BE2C (cell line): ENCODE results near the gene NANOS2.

Experiments
- DNase-seq: peaks from one replicate; pipeline ENCODE4 v3.0.0-alpha.2; 2020
- H3K27me3 ChIP-seq: fragments of 250-450 bp; sonication (Bioruptor Pico); 2 replicates; pipeline ENCODE4 v1.5.1; 2020; ENCODE audit warnings: mild to moderate bottlenecking
- H3K36me3 ChIP-seq: fragments of 250-450 bp; sonication (Bioruptor Pico); 2 replicates; pipeline ENCODE4 v1.5.1; 2020; ENCODE audit warnings: mild to moderate bottlenecking
- H3K4me1 ChIP-seq: fragments of 250-450 bp; sonication (Bioruptor Pico); 2 replicates; pipeline ENCODE4 v1.5.1; 2020
- H3K4me3 ChIP-seq: 2 replicates; pipeline ENCODE4 v1.5.1; 2011; ENCODE audit warnings: low read depth, low read length
- H3K9me3 ChIP-seq: fragments of 250-450 bp; sonication (Bioruptor Pico); 2 replicates; pipeline ENCODE4 v1.5.1; 2020
- TF ChIP-seq, protein P1 (sequence below): IDR thresholded peaks from 2 replicates; pipeline ENCODE4 v1.5.1; 2012; ENCODE audit warnings: mild to moderate bottlenecking, low read depth, low read length

NANOS2 gene

DNA sequence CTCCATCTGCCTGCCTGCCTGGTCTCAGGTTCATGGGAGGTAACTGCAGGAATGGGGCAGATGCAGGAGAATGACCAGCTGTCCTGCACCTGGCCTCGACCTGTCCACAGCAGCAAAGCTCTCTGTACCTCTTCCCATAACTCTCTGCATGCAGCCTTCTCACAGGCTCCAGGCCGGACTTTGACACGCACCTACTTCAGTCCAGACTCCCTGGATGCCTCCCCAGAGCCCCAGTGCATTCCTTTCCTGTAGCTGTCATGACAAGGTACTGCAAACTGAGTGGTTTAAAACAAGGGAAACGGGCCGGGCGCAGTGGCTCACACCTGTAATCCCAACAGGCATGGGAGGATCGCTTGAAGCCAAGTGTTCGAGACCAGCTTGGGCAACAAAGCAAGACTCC, 3.3 kb downstream of the NANOS2 start:
- Histone ChIP-seq H3K27me3 (no peaks in the 10 kb centered on the region), H3K4me1 (no peaks in the 10 kb centered on the region), H3K4me3 (no peak overlapping the region), H3K36me3 (no peaks in the 10 kb centered on the region), H3K9me3 (no peaks in the 10 kb centered on the region)
- DNase-seq = no peak
- TF ChIP-seq, protein P1, sequence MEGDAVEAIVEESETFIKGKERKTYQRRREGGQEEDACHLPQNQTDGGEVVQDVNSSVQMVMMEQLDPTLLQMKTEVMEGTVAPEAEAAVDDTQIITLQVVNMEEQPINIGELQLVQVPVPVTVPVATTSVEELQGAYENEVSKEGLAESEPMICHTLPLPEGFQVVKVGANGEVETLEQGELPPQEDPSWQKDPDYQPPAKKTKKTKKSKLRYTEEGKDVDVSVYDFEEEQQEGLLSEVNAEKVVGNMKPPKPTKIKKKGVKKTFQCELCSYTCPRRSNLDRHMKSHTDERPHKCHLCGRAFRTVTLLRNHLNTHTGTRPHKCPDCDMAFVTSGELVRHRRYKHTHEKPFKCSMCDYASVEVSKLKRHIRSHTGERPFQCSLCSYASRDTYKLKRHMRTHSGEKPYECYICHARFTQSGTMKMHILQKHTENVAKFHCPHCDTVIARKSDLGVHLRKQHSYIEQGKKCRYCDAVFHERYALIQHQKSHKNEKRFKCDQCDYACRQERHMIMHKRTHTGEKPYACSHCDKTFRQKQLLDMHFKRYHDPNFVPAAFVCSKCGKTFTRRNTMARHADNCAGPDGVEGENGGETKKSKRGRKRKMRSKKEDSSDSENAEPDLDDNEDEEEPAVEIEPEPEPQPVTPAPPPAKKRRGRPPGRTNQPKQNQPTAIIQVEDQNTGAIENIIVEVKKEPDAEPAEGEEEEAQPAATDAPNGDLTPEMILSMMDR = no peak

DNA sequence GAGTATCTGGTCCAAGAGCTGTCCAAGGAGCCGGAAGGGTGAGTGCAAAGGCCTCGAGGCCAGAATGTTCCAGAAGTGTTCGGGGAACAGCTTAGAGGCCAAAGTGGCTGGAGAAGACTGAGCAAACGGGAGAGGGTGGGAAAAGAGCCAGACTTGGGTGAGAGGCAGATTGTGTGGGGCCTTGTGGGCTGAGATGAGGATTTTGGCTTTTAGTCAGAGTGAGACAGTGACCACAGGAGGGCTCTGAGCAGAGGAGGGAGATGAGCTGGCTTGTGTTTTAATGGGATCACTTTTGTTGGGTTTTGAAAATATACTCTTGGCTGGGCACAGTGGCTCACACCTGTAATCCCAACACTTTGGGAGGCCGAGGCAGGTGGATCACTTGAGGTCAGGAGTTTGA, 5.6 kb downstream of the NANOS2 start:
- TF ChIP-seq, protein P1 = no peak
- DNase-seq = no peak
- no peaks in the 10 kb centered on the region for H3K4me1 ChIP-seq
- no peaks in the 10 kb centered on the region for H3K36me3 ChIP-seq
- no peaks in the 10 kb centered on the region for H3K9me3 ChIP-seq
- no peaks in the 10 kb centered on the region for H3K27me3 ChIP-seq
- H3K4me3 ChIP-seq = no peak overlapping the region

DNA sequence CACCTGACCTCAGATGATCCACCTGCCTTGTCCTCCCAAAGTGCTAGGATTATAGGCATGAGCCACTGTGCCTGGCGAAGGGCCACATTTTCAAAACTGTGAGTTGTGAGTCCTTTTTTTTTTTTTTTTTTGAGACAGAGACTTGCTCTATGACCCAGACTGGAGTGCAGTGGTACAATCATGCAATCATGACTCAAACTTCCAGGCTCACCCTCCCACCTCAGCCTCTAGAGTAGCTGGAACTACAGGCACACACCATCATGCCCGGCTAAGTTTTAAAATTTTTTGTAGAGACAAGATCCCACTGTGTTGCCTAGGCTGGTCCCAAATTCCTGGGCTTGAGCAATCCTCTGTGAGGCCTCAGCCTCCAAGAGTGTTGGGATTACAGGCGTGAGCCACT, 8.4 kb downstream of the NANOS2 start:
- no peak for DNase-seq
- Histone ChIP-seq H3K4me3 (no peak overlapping the region), H3K9me3 (no peaks in the 10 kb centered on the region), H3K4me1 (no peaks in the 10 kb centered on the region), H3K36me3 (no peaks in the 10 kb centered on the region), H3K27me3 (no peaks in the 10 kb centered on the region)
- TF ChIP-seq, protein P1 = no peak

DNA sequence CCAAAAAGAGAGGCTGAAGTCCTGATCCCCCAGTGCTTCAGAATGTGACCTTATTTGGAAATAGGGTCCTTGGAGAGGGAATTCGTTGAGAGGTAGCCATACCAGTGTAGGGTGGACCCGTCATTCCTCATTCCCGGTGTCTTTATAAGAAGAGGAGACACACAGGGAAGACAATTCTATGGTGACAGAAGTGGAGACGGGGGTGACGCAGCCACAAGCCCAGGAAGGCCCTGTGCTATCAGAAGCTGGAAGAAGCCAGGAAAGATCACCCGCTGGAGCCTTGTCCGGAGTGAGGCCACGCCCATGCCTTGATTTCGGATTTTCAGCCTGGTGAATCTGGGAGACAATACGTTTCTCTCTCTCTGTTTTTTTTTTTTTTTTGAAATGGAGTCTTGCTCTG, 9.6 kb downstream of the NANOS2 start:
- Histone ChIP-seq H3K9me3 (no peaks in the 10 kb centered on the region), H3K27me3 (no peaks in the 10 kb centered on the region), H3K36me3 (peaks cover 1% of the 10 kb centered on the region), H3K4me1 (no peaks in the 10 kb centered on the region), H3K4me3 (no peak overlapping the region)
- TF ChIP-seq, protein P1 = no peak
- no peak for DNase-seq

DNA sequence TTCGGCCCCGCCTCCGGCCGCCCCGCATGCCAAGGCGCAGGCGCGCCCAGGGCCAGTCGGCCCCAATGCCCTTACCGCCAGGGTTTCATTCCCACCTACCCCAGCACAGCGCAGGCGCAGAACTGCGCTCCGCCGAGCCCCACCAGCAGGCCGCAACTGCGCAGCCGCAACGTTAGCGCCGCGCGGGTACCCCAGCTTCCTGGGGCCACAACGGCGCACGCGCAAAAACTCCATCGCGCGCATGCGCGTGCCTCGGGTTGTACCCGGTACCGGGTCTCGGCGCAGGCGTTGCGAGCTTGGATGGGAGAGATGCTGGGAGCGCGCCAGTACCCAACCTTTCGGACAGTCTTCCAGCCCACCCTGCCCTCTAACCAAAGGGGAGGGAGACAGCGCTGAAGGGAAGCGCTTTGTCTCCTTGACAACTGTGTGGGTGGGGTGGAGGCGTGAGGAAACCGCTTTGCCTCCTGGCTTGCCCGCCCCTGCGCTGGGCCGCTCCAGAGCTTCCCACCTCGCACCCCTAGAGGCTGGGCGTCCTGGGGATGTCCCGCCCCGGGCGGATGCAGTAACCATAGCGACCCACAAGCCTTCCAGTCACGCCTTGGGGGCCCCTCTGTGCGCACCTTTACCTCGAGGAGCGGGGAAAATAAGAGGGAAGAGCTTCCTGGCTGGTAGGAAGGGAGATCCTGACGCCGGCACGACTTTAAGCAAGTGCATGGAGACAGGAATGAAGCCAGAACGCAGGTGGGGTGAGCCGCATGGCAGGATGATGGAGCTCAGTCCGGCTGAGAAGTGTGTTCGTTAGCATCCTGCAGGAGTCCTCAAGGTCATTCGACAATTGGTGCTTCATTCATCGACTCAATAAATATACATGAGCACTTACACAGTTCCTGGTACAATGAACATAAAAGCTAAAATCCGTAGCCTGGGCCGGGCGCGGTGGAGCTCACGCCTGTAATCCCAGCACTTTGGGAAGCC, 11.6 kb downstream of the NANOS2 start:
- TF ChIP-seq, protein P1 = no peak
- H3K27me3 ChIP-seq = no peaks in the 10 kb centered on the region
- DNase-seq = peak; percentile 99
- H3K4me3 ChIP-seq = peak overlapping the region; percentile 85
- H3K9me3 ChIP-seq = no peaks in the 10 kb centered on the region
- H3K36me3 ChIP-seq = peaks cover 17% of the 10 kb centered on the region
- no peaks in the 10 kb centered on the region for H3K4me1 ChIP-seq
